GM10266 (cell line): ENCODE results near the gene STRADA.

ENCODE experiments used
- DNase-seq: peaks from one replicate; pipeline ENCODE4 v3.0.0; 2012; ENCODE audit errors: extremely low spot score
- CTCF ChIP-seq: IDR thresholded peaks from 2 replicates; pipeline ENCODE4 v1.5.1; 2012; ENCODE audit warnings: mild to moderate bottlenecking, low read depth; ENCODE audit not compliant: control insufficient read depth, insufficient read depth; ENCODE audit errors: missing control alignments

Gene STRADA

GRCh38 chr17:63701868-63702720, 39.5 kb downstream of the STRADA start:
- DNase-seq: peak; percentile 75
- TF ChIP-seq CTCF: no peak

- no peak for DNase-seq
- TF ChIP-seq CTCF: no peak
Observed at GRCh38 chr17:63701456-63701820, 40.2 kb downstream of the STRADA start.

GRCh38 chr17:63700528-63701455, 40.8 kb downstream of the STRADA start:
- TF ChIP-seq CTCF: peak; percentile 39
- peak; percentile 83 for DNase-seq

- DNase-seq: peak; percentile 92
- TF ChIP-seq CTCF: no peak
Observed at GRCh38 chr17:63699638-63700527, 41.7 kb downstream of the STRADA start, which contains the start of gene LIMD2. Gene LIMD2 (minus strand): TSS chr17:63700125. CDS start chr17:63699298, 827 bp downstream.

GRCh38 chr17:63698886-63699637, 42.5 kb downstream of the STRADA start:
- no peak for TF ChIP-seq CTCF
- DNase-seq: peak; percentile 89

GRCh38 chr17:63698381-63698885, 43.2 kb downstream of the STRADA start:
- no peak for TF ChIP-seq CTCF
- DNase-seq: no peak
